ENCODE measurements around the gene KRT9. TPM values are rescaled to one million over a fixed set of nuclear protein-coding genes. Genes with fewer than 3 reads are reported as not detected.

KRT9 gene
- total and polyA plus RNA-seq, 9 of the 15 experiments (the other 6 are each of a cell fraction or from before 2014, with no cell fraction given) = 0.03 TPM; not detected in 8

DNA sequence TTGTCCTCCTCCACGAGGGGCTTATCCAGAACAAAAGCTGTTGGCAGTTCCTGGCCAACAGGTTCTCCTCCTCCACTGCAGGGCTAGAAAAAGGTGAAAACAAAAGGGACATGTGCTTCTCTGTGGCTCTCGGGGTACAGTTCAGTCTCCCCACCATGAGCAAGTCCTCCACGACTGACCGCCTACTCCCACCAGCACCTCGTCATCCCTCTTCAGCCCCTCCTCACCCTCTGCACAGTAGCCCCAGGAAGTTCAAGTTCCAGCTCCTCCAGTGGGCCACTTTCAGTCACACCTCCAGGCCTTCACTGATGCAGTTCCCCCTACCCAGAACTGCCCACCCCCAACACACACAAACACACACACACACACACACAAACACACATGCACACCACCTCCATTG is 19.4 kb downstream of the KRT9 start:
- ChIA-PET CTCF (ENCODE audit: low intra/inter-chr PET ratio) (interaction anchor here (5.3 kb wide), 1 partner anchor 111 kb away, joined by 135 read pairs; no protein-coding TSS in a partner anchor), POLR2A (interaction anchor here (0.6 to 1.0 kb wide), 3 partner anchors 8 to 572 kb away, joined by 3 to 4 read pairs (median 3); no protein-coding TSS in a partner anchor)
- ATAC-seq (no peak), FAIRE-seq (no peak), DNase-seq (ENCODE audit: extremely low read depth in 1 of 4, low spot score in 3 of 4) (no peak)
- Histone ChIP-seq H3K4me3 (no peak overlapping the region), H3K9ac (ENCODE audit: insufficient read depth in 1 of 2, low read depth in 2 of 2, low read length in 2 of 2) (no peak overlapping the region), H3K4me1 (replicated peaks in 1 of 2; ENCODE audit: control insufficient read depth in 2 of 2, insufficient read depth in 2 of 2, low read length in 2 of 2) (peaks cover 25 to 28% of the 10 kb centered on the region in 2 experiments; a peak in 4 of 5 replicates), H3K9me3 (replicated peaks; ENCODE audit: control insufficient read depth, insufficient read depth, low read depth, low read length) (no peaks in the 10 kb centered on the region), H3K9me1 (ENCODE audit: control insufficient read depth, insufficient read depth, low read length) (no peaks in the 10 kb centered on the region), H3K4me2 (ENCODE audit: insufficient read depth, low read length) (no peak overlapping the region), H2AFZ (ENCODE audit: low read depth, low read length) (no peak overlapping the region), H3K36me3 (ENCODE audit: control insufficient read depth, insufficient read depth, low read length) (no peaks in the 10 kb centered on the region), H3K79me2 (ENCODE audit: control insufficient read depth, insufficient read depth, low read length) (no peaks in the 10 kb centered on the region), H3K27me3 (ENCODE audit: control insufficient read depth in 2 of 2, insufficient read depth in 2 of 2, low read length in 2 of 2) (peaks cover 13 to 25% of the 10 kb centered on the region in 2 experiments), H4K20me1 (replicated peaks; ENCODE audit: control insufficient read depth, insufficient read depth, low read length) (no peaks in the 10 kb centered on the region), H3K27ac (ENCODE audit: extremely low read depth, low read depth, low read length) (no peak overlapping the region)
- in situ Hi-C loops (cut with MboI) = loop anchor here (5.0 kb wide), 1 partner anchor 90 kb away; no protein-coding TSS in a partner anchor
- BruUV-seq (replicated peaks) = no TSS peak
- intact Hi-C loops (cut with micrococcal nuclease) = no loop called here
- 26% methylated on average over 5 of the region's 5 CpGs for WGBS (ENCODE audit: insufficient coverage, low coverage, missing lambda C conversion rate)
- TF ChIP-seq, protein P1, sequence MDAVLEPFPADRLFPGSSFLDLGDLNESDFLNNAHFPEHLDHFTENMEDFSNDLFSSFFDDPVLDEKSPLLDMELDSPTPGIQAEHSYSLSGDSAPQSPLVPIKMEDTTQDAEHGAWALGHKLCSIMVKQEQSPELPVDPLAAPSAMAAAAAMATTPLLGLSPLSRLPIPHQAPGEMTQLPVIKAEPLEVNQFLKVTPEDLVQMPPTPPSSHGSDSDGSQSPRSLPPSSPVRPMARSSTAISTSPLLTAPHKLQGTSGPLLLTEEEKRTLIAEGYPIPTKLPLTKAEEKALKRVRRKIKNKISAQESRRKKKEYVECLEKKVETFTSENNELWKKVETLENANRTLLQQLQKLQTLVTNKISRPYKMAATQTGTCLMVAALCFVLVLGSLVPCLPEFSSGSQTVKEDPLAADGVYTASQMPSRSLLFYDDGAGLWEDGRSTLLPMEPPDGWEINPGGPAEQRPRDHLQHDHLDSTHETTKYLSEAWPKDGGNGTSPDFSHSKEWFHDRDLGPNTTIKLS (IDR thresholded peaks at IDR 0.05; ENCODE audit: borderline replicate concordance, low read depth) = no peak
- TF ChIP-seq HDAC1 (IDR thresholded peaks at IDR 0.05) (no peak), SMC3 (conservative IDR thresholded peaks at IDR 0.05; ENCODE audit: insufficient read depth, low read depth, low read length) (no peak), SMAD3 (CRISPR knock-in tag; conservative IDR thresholded peaks at IDR 0.05) (no peak), TSC22D4 (tag; IDR thresholded peaks at IDR 0.05) (no peak), ZBTB17 (CRISPR knock-in tag; IDR thresholded peaks at IDR 0.05) (no peak), LEF1 (IDR thresholded peaks at IDR 0.05) (no peak), NCOA2 (IDR thresholded peaks at IDR 0.05; ENCODE audit: partially characterized antibody in 2 of 2) (no peak), HDAC6 (IDR thresholded peaks at IDR 0.05; ENCODE audit: low read depth, low read length) (no peak), FOXK2 (conservative IDR thresholded peaks at IDR 0.05 in 1 of 2, IDR thresholded peaks at IDR 0.05 in 1 of 2; ENCODE audit: low read depth in 2 of 2) (no peak)
- TF ChIP-seq, protein P2, sequence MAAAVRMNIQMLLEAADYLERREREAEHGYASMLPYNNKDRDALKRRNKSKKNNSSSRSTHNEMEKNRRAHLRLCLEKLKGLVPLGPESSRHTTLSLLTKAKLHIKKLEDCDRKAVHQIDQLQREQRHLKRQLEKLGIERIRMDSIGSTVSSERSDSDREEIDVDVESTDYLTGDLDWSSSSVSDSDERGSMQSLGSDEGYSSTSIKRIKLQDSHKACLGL (CRISPR knock-in tag; IDR thresholded peaks at IDR 0.05; ENCODE audit: borderline replicate concordance, poor library complexity, severe bottlenecking) = no peak
- TF ChIP-seq, protein P3, sequence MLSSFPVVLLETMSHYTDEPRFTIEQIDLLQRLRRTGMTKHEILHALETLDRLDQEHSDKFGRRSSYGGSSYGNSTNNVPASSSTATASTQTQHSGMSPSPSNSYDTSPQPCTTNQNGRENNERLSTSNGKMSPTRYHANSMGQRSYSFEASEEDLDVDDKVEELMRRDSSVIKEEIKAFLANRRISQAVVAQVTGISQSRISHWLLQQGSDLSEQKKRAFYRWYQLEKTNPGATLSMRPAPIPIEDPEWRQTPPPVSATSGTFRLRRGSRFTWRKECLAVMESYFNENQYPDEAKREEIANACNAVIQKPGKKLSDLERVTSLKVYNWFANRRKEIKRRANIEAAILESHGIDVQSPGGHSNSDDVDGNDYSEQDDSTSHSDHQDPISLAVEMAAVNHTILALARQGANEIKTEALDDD (IDR thresholded peaks at IDR 0.05) = no peak
- TF ChIP-seq, protein P4, sequence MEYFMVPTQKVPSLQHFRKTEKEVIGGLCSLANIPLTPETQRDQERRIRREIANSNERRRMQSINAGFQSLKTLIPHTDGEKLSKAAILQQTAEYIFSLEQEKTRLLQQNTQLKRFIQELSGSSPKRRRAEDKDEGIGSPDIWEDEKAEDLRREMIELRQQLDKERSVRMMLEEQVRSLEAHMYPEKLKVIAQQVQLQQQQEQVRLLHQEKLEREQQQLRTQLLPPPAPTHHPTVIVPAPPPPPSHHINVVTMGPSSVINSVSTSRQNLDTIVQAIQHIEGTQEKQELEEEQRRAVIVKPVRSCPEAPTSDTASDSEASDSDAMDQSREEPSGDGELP (CRISPR knock-in tag; IDR thresholded peaks at IDR 0.05; ENCODE audit: borderline replicate concordance) = no peak
- TF ChIP-seq, protein P5, sequence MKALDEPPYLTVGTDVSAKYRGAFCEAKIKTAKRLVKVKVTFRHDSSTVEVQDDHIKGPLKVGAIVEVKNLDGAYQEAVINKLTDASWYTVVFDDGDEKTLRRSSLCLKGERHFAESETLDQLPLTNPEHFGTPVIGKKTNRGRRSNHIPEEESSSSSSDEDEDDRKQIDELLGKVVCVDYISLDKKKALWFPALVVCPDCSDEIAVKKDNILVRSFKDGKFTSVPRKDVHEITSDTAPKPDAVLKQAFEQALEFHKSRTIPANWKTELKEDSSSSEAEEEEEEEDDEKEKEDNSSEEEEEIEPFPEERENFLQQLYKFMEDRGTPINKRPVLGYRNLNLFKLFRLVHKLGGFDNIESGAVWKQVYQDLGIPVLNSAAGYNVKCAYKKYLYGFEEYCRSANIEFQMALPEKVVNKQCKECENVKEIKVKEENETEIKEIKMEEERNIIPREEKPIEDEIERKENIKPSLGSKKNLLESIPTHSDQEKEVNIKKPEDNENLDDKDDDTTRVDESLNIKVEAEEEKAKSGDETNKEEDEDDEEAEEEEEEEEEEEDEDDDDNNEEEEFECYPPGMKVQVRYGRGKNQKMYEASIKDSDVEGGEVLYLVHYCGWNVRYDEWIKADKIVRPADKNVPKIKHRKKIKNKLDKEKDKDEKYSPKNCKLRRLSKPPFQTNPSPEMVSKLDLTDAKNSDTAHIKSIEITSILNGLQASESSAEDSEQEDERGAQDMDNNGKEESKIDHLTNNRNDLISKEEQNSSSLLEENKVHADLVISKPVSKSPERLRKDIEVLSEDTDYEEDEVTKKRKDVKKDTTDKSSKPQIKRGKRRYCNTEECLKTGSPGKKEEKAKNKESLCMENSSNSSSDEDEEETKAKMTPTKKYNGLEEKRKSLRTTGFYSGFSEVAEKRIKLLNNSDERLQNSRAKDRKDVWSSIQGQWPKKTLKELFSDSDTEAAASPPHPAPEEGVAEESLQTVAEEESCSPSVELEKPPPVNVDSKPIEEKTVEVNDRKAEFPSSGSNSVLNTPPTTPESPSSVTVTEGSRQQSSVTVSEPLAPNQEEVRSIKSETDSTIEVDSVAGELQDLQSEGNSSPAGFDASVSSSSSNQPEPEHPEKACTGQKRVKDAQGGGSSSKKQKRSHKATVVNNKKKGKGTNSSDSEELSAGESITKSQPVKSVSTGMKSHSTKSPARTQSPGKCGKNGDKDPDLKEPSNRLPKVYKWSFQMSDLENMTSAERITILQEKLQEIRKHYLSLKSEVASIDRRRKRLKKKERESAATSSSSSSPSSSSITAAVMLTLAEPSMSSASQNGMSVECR (CRISPR knock-in tag; IDR thresholded peaks at IDR 0.05) = no peak
